WTC11 (cell line): ENCODE results near the gene LMOD3.

Source experiments
- CREM ChIP-seq: sonication (generic); formaldehyde crosslinking; IDR thresholded peaks from 2 replicates; pipeline ENCODE4 v1.8.1; 2022; ENCODE audit warnings: mild to moderate bottlenecking, missing genetic modification reagents, moderate library complexity
- ESRRA ChIP-seq: sonication (generic); formaldehyde crosslinking; IDR thresholded peaks from 2 replicates; pipeline ENCODE4 v1.8.1; 2022; ENCODE audit warnings: mild to moderate bottlenecking, missing genetic modification reagents, borderline replicate concordance
- ETV6 ChIP-seq: sonication (generic); formaldehyde crosslinking; IDR thresholded peaks from 2 replicates; pipeline ENCODE4 v1.8.1; 2022; ENCODE audit warnings: mild to moderate bottlenecking, missing genetic modification reagents
- IRF2 ChIP-seq: sonication (generic); formaldehyde crosslinking; IDR thresholded peaks from 2 replicates; pipeline ENCODE4 v1.8.0; 2022; ENCODE audit warnings: low read depth, missing genetic modification reagents, borderline replicate concordance
- MYBL2 ChIP-seq: sonication (generic); formaldehyde crosslinking; IDR thresholded peaks from 2 replicates; pipeline ENCODE4 v1.8.1; 2023; ENCODE audit warnings: mild to moderate bottlenecking, moderate library complexity, missing genetic modification reagents
- TF ChIP-seq, protein P1 (sequence below): fragments of 200-600 bp; IDR thresholded peaks from 2 replicates; pipeline ENCODE4 v1.8.0; 2022; ENCODE audit warnings: antibody characterized with exemption
- TF ChIP-seq, protein P2 (sequence below): sonication (generic); formaldehyde crosslinking; IDR thresholded peaks from 2 replicates; pipeline ENCODE4 v1.8.0; 2022; ENCODE audit warnings: mild to moderate bottlenecking, missing genetic modification reagents
- TF ChIP-seq, protein P3 (sequence below): sonication (generic); formaldehyde crosslinking; IDR thresholded peaks from 2 replicates; pipeline ENCODE4 v1.8.1; 2022; ENCODE audit warnings: missing genetic modification reagents, borderline replicate concordance
- TF ChIP-seq, protein P4 (sequence below): sonication (generic); formaldehyde crosslinking; conservative IDR thresholded peaks from 2 replicates; pipeline ENCODE4 v1.8.1; 2023; ENCODE audit warnings: mild to moderate bottlenecking, low read depth, missing genetic modification reagents, moderate library complexity

DNA sequence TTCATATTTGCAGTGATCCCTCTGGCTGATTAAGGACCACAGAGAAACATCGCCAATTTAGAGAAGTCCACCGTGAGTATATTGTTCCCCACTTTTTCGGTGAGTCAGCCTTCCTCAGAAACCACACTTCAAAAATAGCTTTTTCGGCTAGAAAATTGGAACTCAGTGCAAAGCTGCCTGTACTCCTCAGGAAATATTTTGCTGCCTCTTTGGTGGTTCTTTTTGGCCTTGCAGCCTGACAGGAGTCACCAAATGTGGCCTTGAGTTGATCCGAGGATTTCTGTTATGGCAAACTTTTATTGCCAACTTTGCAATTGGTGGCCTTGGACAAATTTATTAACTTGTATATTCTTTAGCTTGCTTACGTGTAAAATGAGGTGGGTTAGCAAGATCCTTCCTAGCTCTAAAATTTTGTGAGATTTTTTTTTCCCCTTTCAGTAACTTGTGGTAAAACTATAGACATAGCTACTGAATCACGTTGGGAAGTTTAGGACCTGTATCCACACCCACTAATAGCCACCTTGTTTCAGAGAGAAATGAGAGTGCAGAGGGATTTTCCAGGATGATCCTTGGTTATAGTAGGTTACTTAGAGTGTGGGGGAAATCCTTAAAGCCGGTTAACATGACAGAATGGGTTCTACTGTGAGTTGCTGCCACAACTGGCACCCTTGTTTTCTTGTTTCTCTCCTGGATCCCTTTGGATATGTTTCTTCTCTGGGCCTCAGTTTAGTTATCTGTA is 27.8 kb downstream of the LMOD3 start:
- TF ChIP-seq, protein P1, sequence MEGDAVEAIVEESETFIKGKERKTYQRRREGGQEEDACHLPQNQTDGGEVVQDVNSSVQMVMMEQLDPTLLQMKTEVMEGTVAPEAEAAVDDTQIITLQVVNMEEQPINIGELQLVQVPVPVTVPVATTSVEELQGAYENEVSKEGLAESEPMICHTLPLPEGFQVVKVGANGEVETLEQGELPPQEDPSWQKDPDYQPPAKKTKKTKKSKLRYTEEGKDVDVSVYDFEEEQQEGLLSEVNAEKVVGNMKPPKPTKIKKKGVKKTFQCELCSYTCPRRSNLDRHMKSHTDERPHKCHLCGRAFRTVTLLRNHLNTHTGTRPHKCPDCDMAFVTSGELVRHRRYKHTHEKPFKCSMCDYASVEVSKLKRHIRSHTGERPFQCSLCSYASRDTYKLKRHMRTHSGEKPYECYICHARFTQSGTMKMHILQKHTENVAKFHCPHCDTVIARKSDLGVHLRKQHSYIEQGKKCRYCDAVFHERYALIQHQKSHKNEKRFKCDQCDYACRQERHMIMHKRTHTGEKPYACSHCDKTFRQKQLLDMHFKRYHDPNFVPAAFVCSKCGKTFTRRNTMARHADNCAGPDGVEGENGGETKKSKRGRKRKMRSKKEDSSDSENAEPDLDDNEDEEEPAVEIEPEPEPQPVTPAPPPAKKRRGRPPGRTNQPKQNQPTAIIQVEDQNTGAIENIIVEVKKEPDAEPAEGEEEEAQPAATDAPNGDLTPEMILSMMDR: no peak
- TF ChIP-seq MYBL2 (CRISPR knock-in tag) (no peak), ESRRA (no peak), IRF2 (CRISPR knock-in tag) (no peak), CREM (CRISPR knock-in tag) (no peak), ETV6 (CRISPR knock-in tag) (no peak)
- TF ChIP-seq, protein P2, sequence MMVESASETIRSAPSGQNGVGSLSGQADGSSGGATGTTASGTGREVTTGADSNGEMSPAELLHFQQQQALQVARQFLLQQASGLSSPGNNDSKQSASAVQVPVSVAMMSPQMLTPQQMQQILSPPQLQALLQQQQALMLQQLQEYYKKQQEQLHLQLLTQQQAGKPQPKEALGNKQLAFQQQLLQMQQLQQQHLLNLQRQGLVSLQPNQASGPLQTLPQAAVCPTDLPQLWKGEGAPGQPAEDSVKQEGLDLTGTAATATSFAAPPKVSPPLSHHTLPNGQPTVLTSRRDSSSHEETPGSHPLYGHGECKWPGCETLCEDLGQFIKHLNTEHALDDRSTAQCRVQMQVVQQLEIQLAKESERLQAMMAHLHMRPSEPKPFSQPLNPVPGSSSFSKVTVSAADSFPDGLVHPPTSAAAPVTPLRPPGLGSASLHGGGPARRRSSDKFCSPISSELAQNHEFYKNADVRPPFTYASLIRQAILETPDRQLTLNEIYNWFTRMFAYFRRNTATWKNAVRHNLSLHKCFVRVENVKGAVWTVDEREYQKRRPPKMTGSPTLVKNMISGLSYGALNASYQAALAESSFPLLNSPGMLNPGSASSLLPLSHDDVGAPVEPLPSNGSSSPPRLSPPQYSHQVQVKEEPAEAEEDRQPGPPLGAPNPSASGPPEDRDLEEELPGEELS (CRISPR knock-in tag): no peak
- TF ChIP-seq, protein P3, sequence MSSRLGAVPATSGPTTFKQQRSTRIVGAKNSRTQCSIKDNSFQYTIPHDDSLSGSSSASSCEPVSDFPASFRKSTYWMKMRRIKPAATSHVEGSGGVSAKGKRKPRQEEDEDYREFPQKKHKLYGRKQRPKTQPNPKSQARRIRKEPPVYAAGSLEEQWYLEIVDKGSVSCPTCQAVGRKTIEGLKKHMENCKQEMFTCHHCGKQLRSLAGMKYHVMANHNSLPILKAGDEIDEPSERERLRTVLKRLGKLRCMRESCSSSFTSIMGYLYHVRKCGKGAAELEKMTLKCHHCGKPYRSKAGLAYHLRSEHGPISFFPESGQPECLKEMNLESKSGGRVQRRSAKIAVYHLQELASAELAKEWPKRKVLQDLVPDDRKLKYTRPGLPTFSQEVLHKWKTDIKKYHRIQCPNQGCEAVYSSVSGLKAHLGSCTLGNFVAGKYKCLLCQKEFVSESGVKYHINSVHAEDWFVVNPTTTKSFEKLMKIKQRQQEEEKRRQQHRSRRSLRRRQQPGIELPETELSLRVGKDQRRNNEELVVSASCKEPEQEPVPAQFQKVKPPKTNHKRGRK (CRISPR knock-in tag): no peak
- TF ChIP-seq, protein P4, sequence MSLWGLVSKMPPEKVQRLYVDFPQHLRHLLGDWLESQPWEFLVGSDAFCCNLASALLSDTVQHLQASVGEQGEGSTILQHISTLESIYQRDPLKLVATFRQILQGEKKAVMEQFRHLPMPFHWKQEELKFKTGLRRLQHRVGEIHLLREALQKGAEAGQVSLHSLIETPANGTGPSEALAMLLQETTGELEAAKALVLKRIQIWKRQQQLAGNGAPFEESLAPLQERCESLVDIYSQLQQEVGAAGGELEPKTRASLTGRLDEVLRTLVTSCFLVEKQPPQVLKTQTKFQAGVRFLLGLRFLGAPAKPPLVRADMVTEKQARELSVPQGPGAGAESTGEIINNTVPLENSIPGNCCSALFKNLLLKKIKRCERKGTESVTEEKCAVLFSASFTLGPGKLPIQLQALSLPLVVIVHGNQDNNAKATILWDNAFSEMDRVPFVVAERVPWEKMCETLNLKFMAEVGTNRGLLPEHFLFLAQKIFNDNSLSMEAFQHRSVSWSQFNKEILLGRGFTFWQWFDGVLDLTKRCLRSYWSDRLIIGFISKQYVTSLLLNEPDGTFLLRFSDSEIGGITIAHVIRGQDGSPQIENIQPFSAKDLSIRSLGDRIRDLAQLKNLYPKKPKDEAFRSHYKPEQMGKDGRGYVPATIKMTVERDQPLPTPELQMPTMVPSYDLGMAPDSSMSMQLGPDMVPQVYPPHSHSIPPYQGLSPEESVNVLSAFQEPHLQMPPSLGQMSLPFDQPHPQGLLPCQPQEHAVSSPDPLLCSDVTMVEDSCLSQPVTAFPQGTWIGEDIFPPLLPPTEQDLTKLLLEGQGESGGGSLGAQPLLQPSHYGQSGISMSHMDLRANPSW (CRISPR knock-in tag): no peak
